Activated CD4-positive, alpha-beta T cell treated with anti-CD3 and anti-CD28 coated beads, Interleukin-2, Interleukin-4, amounts not matched to agents 100 ng/mL and 50 ng/mL, durations not matched to agents 16 hours and 8 hours (primary cell): ENCODE results near the gene C2CD2.
"Not testable (repeated sequence)": the region's sequence is repeated elsewhere in the genome, so short reads cannot be mapped to it uniquely, and the experiment has no call there.

Experiments
- DNase-seq: peaks from one replicate; pipeline ENCODE4 v3.0.0-alpha.2; 2020; ENCODE audit warnings: low spot score

Gene C2CD2

DNA sequence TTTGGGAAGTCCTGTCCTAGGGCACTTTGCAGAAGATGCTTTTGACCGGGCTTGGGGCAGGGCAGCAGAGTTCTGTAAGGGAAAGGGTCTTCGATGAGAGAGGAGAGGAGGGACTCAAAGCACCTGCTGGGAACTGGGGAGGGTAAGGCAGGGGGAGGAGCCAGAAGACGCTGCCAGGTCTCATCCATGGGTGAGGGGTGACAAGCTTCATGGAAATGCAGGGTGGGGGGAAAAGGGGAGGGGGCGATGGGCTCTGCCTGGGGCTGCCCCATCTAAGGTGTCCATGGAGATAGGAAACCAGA is 20.9 kb upstream of the C2CD2 start:
- DNase-seq = no peak

DNA sequence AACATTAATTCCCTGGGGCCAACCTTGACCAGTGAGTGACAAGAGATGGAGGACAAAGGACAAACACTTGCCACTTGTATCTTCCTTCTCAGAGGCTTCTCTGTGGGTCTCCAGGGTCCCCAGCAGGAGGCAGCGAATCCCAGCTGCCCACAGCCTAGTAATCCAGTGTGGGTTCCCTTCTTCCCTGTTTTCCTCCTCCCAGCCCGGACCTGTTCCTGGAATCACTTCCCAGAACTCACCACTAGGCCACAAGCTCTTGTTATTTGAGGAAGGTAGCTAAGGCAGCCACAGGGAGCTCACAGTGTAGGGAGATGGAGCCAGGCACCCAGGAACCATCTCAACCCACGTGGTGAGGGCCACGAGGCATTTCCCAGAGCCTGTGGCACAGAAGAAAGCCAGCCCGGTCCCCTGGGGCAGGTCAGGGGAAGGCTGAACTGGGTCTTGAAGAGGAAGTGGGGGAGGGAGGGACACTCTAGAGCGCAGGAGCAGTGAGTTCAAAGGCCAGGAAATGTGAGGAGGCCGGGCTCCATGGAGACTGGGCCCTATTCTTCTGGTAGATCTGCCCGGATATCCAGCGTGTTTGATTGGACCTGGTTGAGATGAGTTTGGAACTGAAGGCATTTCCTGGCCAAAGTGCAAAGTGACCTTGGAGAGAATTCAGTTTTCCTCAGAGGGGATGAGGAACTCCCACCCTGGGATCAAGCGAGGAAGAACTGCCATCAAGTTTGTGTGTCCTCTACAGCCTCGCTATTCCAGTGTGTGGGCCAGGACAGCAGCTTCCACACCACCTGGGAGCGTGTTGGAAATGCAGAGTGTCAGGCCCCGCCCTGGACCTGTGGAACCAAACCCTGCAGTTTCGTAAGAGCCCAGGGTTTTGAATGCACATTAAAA is 20.3 kb upstream of the C2CD2 start:
- DNase-seq = no peak

DNA sequence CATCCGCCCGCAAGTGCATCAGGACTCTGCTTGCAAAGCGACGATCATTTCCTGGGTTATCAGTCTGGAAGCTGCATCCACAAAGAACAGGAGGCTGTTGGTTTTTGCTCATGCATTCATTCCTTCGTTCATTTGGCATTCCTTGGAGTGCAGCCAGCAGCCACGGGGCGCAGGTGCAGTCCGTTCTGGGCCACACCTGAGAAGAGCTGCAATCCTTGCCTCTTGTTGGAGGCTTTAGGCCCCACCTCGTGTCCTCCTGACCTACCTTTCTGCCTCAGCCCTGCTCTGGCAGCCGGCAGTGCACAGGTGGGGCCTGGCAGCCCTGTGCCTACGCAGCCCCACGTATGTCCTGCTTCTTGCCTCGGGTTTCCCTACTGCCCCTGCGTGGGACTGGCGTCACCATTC is 19.6 kb upstream of the C2CD2 start:
- DNase-seq = no peak

DNA sequence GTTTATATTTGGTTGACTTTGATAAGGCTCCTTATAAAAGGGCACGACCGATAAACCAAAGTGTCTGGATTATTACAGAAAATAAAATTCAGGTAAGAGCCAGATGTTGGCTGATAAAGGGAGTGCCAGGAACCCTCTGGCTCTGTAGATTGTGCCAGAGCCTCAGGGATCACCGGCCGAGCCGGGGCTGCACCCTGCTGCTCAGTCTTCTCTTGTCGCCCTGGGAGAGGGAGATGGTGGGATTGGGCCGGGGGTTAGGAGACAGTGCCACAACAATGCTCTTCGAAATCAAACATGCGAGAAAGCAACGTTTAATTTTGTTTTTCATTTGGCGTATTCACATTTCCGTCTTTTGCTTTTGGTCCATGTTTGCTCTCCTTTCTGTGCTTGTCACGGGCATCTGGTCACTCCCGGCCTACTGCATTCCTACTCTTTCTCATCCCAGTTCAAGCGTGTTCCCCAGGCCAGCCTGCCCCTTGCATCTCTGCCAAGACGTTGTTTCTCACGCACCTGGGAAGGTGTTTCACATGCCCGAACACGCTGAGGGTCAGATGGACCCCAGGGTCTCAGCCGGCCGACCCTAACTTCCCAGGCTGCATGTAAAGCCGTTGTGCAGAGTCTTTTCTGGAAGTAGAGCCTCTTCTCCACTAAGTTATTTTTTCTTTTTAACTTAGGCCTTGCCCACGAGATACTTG is 18.8 kb upstream of the C2CD2 start:
- DNase-seq = no peak

DNA sequence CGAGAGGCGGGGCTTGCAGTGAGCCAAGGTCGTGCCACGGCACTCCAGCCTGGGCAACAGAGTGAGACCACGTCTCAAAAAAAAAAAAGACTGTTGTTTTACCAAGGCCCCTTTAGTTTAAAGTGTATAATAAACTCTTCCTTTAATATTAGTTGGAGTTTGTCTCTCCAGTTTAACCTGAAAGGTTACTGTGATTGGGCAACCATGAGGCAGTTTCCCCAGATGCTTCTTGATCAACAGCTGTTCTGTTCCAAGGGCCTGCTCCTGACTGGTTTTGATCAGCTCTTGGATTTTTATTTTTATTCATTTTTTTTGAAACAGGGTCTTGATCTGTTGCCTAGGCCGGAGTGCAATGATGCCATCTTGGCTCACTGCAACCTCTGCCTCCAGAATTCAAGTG is 18.1 kb upstream of the C2CD2 start:
- no peak for DNase-seq

DNA sequence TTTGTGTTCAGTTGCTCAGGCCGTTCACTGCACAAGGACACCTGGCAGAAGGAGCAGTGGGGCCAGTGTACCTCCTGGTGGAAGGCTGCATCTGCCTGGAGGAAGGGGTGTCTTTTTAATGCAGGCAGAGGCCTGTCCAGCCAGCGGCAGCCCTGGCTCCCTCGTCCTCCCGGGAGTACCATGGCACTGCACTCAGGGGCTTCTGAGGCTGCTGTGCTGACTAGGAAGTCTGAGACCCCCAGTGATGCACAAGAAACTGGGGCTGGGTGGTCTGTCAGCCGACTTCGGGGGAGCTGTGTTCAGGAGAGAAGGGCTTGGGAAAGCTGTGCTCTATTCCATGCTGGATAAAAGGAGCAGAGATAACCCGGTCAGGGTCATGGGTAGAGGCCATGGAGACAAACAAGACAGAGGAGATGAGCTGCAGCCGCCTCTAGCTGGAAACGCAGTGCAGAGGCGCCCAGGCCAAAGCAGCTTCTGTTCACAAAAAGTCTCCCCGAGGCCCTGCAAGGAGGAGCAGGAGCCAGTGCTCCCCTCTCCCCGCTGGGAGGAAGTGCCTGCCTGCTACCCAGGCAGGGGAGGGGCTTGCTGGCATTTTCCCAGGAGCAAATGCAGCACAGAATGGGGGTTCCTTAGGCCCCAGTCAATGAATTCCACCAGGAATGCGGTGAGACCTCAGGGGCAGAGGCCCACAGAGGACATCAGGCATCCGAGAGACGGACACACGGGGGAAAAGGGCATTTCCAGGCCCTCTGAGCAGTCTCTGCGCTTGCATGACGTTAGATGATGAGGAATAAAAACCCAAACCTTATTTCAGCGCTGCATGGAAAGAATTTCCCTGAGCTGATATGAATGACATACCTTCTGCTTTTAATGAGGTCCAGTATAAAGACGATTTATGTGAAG is 17.2 kb upstream of the C2CD2 start:
- no peak for DNase-seq

DNA sequence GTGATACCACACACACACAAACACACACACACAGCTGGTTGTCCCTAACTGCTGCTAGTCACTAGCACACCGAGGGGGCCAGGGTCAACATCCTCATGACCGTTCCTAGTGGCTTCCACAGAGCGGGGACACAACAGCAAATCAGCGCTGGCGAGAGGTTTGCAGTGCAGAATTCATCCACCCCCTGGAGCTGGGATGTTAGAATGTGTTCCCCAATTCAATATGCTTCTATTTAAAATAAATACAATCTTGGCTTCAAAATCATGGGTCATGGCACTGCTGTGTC is 16.2 kb upstream of the C2CD2 start:
- DNase-seq = no peak

DNA sequence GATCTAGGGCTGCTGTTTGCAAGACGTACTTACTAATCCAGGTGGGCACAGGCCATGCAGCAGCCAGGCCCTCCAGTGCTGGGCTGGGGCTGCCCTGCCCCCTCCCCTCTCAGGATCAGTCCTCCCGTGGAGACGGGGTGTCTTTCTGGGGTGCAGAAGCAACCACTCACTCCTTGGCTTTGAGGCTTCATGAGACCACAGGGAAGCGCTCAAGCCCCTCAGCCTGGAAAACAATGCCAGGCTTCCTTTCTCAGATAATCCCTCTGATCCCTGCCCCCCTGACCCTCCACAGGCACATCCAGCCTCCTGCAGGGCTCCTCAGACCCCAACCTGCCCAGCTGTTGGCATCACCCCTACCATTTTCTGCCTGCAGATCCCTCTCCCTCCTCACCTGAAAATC is 13.9 kb upstream of the C2CD2 start:
- no peak for DNase-seq

DNA sequence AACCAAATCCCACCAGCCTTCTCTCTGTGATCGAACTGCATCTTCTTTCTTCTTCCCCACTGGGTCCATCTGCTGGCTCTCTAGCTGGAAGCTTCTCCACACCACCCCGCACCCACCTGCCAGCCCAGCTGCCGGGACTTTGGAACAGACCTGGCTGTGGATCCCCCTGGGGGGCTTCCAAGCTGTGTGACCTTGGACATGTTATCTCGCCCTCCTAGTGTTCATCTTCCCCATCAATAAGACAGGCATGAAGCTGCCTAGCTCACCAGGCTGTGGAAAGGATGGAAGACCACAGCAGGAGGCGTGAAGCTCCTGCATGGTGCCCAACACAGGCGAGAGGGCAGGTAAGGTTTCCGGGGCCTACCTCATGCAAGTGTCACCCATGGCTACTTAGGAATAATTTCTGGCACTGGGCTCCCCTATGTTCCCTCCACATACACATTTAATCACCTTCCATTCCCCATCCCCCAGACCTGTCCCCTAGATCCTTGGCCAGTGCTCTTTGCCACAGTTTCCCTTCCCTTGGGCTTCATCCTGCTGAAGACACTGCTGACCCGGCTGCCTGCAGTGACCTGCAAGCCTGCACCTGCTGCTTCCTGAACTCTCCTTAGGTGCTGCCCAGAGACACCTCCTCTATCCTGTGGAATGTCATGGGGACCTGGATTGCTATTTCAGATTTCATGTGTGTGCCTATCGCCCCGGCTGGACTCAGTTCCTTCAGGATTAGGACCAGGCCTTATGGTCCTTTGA is 13.2 kb upstream of the C2CD2 start:
- DNase-seq = no peak

DNA sequence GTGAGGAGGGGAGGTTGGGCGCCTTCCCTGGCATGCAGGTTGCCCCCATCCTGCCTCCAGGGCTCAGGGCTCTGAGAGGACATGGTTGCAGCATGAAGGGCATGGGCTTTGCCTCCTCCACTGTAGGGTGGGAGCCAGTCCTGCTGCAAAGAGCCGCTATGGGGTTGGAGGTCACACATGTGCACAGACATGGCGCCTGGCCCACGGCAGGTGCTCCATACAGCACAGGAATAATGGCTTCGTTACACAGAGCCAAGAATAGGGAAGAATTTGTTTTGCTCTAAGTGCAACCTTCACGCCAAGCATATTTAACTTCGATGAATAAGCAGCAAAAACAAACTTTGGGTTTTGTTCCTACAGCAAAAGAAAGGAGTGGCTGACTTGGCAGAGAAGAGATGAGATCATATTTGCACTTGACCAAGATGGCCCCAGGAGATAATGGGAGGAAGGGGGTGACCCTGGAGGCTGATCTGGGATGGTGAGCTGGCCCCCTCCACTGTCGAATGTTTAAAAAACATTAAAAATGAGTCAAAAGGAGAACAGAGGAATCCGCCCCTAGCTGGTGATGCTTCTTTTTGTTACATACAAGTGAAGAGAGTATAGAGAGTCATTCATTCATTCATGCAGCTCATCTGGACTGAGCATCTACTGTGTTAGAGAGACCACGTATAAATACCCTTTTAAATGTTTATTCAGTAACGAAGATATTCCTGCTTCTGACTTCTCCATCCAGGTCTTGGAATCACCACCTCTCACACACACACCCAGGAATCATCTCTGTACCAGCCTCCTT is 12.4 kb upstream of the C2CD2 start:
- no peak for DNase-seq

DNA sequence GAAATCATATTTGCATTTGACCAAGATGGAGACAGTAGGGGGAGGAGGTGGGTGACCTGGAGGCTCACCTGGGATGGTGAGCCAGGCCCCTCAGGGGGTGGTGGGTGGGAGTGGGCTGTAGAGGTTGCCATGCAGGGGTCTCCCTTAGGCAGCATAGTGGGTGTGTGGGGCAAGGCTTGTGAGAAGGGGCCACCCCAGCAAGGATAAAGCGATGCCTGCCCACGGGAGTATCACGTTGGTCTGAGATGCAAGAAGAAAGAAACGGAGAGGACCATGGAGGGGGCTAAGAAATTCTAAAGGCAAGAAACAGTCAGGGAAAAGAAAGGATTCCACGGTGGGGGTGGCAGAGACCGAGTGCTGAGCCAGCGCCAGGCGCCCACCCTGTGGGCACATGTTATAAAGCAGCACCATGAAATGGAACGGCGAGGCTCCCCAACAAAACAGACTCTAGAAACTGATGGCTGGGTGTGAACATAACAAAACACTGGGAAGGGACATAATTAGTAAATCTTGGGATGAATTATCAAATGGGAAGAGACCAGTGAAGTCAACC is 11.7 kb upstream of the C2CD2 start:
- no peak for DNase-seq

DNA sequence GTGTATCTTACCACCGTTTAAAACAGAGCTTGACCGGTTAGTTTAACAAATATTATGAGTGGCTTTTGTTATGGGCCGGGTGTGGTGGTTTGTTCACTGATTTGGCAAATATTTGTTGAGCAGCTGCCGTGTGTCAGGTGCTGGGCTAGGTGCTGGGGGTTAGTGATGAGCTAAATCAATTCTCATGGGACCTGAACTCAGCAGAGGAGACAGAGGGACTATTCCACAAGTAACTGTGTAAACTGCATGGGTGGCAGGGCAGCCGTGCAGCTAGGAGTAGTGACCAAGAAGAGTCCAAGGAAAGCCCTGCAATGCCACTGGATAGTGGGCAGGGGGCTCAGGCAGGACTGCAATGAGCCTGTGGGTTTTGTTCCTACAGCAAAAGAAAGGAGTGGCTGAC is 11.2 kb upstream of the C2CD2 start:
- no peak for DNase-seq

DNA sequence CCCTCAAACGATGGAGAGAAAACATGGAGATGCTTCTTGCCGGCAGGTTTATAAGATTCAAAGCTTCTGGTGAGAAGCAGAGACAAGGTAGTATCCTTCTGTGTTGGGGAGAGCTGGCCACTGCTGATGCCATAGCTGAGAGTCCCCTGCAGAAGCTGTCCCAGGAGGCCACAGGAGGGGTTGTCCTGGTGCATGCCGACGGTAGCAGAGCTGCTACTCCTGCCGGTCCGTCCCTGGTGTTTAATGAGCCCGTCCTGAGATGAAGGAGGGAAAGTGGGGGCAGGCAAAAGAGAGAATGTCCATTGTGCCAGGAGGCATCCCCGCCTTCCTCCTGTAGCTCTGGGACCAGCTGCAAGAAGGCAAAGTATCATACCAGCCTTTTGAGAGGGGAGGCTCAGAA is 10.4 kb upstream of the C2CD2 start:
- no peak for DNase-seq

DNA sequence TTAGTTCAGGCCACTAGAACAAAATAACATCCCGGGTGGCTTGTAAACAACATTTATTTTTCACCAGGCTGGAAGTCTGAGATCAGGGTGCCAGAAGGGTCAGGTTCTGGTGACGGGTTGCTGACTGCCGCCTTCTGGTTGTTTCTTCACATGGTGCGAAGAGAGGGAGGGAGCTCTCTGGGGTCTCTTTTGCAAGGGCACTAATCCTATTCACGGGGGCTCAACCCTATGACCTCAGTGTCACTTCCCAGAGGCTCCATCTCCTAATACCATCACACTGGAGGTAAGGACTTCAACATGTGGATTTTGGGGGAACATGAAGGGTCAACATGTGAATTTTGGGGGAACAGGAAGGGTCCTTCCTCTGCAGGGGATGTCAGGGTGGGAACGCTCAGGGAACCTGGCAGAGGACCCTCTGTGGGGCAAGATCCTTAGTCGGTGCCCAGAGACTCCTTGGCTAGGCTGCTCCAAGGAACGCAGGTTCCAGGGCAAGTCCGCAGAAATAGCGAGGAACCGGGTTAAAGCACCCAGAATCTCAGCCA is 8.7 kb upstream of the C2CD2 start:
- DNase-seq = no peak

DNA sequence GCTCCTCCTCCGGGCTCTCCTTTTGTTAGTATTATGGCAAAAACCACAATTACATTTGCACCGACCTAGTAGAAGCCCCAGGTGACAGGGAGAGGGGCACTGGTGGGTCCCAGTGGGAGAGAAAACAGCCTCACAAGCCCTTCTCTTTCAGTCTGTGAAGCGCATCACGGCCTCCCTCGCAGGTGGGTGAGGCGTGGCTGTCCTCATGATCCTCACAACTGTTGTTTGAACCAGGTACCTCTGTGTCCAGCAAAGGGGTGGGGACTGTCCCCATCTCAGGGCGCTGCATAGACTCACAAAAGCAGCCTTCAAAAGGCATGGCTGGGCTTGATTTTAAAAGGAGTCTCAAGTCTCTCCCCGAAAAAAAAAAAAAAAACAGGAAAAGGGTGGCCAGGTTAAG is 7.9 kb upstream of the C2CD2 start:
- no peak for DNase-seq

DNA sequence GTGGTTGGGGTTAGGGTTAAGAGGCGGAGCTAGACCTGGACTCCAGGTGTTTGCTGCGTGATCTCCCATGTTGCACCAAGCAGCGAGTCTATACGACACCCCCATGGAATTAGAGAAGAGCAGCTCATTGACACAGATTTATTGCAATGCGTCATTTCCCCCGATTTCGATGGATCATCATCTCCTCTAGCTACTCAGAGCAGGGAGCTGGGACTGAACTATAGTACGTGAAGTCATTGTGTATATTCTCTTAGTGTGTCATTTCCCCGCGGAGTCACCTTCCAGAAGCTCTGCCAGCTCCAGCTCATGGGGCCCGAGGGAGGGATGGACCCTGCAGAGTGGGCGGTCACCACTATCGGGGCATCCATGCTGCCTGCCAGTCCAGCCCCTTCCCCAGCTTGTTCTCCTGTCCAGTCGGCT is 7.5 kb upstream of the C2CD2 start:
- no peak for DNase-seq

DNA sequence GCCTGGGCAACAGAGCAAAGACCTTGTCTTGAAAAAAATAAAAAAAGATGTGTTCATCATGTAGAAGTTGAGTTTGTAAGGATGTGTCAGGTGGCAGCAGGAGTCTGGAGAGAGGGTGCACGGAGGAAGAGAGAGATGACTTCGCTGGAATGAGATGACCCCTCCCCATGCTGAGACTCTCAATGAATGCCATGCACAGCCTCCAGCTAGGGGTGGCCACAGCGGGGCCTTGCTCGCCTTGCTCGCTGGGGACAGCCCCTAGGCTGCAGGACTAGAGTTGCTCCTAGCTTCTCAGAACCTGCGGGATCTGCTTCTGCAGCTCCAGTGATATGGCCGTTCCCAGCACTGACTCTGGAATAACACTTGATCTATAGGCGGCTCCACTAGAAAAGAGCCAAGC is 6.6 kb upstream of the C2CD2 start:
- no peak for DNase-seq

DNA sequence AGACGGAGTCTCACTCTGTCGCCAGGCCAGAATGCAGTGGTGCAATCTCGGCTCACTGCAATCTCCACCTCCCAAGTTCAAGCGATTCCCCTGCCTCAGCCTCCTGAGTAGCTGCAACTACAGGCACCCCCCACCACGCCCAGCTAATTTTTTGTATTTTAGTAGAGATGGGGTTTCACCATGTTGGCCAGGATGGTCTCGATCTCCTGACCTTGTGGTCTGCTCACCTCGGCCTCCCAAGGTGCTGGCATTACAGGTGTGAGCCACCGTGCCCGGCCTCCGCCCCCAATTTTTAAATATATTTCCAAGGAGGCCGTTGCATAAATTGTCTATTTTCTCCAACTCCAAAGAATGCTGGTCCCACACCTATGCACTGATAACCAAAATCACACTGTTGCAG is 5.9 kb upstream of the C2CD2 start:
- not testable (repeated sequence) for DNase-seq

DNA sequence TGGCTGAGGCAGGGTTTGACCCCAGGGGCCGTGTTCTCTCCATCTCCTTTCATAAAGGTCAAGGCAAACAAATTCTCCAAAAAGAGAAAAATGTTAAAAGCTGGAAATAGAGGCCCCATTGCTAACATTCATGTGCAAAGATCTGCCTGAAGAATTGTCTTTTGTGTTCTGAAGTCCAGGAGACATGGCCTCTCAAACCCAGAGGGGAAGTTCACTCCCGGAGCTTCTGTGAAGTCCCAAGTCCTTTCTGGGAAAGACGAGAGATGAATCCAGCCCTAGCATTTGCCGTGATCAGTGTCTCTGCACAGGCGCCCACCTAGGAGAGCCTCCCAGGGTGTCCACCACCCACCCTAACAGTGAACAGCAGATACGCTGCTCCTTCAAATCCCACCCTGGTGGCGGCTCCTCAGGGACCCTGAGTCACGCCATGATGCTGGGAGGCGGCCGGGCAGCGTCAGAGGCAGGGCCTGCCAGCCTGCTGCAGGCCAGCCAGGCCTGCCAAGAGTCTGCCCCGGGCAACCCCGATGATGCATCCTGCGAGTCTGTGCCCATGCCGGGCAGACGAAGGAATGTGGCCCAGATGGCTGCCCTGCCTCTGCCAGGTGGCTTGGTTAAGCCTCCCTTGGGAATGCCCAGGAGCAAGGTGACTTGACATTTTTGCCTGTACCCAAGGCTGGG is 5.2 kb upstream of the C2CD2 start:
- no peak for DNase-seq
